ENCODE measurements around the gene LPCAT1.

Gene LPCAT1

DNA sequence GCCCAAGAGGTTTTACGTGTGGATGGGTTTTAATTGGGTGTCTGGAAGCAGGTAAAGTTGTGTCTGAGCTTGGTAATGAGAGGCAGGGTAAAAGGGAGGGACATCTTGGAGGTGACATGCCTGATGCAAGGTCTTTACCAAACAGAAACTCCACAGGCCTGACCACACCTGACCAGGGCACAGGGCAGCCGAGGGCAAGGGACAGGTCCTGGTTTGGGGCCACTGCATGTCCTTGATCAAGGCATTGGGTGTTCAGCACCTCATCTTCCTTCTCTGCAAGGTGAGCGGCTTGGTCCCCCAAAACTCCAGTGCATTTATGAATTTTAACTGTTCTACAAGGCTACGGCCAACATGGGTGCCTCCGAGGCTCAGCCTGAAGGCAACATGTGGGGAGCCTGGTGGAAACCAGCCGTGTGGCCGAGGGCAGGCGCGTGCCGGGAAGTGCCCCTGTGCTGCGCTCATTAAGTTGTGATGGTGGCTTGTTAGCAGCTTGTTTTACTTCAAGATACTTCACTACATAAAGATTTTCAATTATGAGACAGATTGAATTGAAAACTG, 30.7 kb upstream of the LPCAT1 start:
- no peak for DNase-seq (ENCODE audit: low read depth)

DNA sequence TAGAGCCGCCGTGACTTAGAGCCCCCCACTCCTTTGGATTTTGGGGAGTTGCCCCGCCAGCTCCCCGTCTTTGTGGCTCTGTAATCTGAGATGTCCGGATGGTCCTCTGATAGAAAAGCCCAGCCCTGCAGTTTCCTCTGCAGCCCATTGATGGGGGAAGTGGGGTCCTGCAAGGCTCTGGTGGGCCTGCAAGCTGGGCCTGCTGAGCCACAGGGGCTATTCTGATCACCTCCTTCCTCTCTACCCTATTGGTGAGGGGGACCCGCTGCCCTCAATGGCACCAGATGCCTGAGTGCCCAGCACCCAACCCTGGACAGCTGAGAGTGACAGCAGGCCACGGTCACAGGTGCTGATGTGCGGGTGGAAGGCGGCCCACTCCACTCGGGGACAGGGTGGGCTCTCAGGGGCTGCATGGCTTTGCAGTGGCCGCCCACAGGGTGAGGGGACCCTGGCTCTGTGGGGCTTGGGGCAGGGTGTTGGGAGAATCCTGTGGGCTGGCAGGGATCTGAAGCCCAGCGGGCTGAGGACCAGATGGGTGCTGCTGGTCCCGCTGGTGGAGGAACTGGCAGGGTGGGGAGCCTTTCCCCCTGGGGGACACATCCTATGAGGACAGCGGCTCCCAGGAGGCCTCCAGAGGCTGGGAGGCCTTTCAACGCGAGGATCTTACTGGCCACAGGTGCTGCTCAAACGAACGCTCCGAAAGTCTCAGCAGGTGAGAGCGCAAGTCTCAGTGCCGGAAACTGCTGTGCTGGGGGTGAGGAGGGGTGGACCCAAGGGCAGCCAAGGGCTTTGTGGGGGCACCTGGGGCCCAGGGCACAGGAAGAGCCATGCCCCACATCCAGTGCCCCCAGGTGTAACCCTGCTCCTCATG, 30.0 kb upstream of the LPCAT1 start:
- no peak for DNase-seq (ENCODE audit: low read depth)

DNA sequence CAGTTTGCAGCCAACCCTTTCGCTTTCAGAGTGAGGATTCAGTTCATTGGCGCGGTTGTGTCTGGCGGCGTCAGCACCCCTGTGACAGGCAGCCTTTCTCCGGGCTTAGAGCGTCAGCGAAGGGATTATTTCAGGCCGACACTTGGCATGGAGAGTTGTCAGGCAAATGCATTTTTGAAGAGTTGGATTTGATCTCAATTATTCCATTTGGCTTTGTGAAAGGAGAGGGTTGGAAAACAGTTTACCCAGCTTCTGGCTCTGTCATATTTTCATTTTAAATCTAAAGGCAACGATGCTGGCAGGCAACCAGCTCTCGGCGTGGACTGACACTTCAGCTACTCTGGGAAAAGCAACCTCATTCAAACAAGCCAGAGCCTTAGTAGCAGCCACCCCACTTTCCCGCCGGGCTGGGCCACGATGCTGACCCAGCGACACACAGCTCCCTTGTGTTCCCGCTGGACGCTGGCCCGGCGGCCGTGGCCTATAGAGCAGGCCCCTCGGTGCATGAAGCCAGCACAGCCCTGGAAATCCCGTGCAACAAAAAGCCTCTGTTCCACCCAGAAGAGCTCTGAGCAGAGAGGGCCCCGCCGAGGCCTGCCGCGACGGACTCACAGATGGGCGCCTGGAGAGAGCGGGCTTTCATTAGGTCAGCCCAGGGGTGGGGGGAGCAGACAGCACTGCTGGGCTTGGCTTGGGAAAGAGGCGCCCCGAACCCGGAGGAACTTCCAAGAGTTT, 28.9 kb upstream of the LPCAT1 start:
- no peak for DNase-seq (ENCODE audit: low read depth)

DNA sequence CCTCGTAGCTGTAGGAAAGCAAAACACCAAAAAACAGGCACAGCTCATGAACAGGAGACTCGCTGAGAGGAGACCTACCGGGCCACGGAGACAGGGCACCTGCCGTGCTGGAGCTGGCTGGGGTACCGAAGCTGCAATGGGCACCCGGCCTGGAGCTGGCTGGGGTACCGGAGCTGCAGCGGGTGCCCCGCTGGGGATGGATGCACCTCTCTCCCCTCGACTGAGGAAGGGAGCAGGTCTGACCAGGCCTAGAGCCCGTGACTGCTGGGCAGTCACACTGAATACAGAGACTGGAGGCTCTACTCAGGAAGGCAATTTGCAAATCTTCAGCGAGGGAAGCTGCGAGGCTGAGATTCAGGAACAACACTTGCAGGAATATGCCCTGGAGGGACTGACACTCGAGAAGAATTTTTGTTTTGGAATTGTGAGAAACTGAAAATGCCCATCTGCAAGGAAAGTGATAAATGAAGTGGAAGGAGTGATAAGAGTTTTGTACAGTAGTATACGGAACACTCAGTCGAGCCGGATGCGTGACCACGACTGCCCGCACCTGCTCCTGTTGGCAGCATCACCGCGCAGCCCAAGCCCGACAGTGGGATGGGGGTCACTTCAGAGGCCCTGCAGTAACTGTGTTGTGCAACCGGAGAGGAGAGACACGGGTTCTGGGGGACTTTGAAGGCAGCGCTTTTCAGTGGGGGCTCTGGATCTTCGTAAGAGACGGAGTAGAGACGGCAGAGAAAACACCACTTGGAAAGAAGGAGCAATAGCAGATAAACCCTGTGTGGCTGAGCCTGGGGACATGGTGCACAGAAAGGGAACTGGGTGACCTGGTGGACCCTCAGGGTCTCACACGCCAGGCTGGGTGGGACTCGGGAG, 27.9 kb upstream of the LPCAT1 start:
- DNase-seq (ENCODE audit: low read depth): no peak

DNA sequence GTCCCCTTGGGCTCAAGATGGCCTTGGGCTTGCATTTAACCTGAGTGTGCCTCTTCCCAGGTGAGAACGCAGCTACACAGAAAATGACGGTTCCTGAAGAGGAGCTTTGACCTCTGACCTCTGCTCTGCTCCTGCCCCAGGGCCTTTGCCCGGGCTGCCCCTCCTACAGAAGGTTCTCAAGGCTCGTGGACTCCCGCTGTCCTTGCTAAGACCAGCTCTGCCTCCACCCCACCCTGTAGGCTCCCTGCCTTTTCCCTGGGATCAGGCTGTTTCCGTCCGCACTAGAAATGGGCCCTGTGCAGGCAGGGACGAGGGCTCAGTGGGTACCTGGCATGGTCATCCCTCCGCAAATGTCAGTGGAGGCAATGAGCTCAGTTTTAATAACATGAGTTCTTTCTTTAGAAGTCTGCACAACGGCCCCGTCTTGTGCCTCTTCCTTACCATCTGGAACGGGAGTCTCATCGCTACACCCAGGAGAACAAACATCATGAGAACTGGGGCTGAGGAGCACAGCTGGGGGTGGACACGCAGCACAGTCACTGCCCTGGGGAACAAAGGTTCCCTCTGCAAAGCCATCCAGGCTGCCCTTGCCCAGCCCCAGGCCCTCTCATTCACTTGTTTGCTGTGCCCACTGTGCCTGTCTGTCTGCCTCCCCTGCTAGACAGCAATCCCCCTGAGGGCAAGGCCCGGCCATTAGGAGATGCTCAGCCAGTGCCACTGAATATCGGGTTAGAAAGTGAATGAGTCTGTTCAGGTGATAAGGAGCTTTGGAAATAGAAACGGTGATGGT, 26.7 kb upstream of the LPCAT1 start:
- DNase-seq (ENCODE audit: low read depth): no peak

DNA sequence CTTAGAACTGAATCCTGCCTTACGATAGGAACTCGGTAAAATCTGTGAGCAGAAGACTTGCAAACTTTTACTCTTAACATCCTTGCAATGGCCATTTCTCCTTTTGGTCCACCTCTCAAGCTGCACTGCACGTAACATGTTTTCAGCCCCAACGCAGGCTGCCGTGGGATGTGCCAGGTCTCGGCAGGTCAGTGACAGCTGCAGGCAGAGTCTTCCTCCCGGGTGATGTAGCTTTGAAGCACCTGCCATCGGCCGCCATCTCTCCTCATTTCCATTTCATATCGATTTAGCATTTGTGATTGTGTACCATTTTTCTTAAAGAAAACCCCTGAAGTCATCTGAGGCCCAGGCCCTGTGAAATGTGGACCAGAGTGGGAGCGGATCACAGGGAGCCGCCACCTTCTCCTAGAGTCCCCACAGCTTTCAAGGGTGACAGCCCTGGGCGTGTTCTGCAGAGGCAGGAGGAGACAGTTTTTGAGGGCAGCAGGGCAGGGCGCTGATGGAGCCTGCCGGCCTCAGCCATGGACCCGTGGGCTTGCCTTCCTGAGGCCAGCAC, 25.8 kb upstream of the LPCAT1 start:
- no peak for DNase-seq (ENCODE audit: low read depth)

DNA sequence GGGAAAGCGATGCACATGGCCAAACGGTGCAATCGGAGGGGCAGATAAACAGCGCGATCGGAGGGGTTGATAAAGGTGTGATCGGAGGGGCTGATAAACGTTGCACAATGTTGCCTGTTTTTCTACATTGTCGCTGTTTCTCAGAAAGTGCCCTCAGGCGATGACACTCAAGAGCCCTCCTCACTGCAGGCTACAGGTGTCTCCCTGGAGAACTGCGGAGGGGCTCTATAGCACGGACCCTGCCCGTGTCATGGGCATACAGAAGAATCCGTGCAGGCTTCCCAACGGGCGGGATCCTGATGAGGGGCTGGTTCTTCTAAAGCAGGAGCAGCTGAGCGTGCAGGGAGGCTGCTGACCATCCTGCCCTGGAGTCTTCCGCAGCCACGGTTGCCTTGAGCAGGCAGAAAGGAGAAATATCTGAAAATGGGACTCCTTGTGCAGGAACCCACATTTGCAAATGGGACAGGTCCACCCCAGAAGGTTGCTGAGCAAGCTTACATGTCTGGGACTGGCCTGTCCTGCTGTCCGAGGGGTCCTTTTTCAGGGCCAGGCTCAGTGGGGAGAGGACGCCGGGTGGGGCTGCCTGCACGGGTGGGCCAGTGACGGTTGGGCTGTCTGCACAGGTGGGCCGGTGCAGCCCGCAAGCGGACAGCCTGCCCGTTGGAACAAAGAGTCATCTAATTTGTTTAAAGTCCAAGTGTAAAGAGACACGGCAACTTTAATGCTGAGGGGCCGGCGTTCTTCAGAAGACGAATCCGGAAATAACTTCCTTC, 25.1 kb upstream of the LPCAT1 start:
- no peak for DNase-seq (ENCODE audit: low read depth)

DNA sequence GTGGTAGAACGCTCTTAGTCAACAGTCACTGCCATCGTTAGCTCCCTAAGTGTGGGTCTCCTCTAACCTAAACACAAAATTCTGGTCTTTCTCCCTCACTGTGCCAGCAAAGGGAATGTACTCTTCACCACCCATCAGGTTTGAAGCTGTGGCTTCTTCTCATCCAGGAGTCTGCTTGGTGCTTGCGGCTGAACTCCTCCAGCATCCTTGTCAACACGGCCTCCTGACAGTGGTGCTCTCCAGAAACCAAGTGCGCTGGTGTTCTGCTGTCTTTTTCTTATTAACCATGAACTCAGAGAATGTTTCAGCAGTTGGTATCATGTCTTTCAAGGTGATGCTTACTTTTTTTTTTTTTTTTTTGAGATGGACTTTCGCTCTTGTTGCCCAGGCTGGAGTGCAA, 23.9 kb upstream of the LPCAT1 start:
- no peak for DNase-seq (ENCODE audit: low read depth)

DNA sequence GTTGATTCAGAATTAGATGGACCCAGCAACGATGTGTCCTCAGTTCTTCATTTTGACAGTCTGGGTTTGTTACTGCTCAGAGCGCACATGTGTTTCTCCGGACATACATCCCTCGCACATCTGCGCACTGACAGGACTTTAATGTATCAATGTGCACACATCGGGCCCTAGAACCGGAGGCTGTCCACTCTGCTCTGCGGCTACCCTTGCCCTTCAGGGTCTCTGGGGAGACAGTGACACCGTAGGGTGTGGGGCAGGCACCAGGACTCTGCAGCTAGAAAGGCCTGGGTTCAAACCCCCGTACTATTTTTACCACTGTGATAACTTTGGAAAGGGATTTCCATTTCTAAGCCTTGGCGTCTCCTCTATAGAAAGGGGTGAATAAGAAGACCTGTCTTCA, 23.5 kb upstream of the LPCAT1 start:
- DNase-seq (ENCODE audit: low read depth): no peak

DNA sequence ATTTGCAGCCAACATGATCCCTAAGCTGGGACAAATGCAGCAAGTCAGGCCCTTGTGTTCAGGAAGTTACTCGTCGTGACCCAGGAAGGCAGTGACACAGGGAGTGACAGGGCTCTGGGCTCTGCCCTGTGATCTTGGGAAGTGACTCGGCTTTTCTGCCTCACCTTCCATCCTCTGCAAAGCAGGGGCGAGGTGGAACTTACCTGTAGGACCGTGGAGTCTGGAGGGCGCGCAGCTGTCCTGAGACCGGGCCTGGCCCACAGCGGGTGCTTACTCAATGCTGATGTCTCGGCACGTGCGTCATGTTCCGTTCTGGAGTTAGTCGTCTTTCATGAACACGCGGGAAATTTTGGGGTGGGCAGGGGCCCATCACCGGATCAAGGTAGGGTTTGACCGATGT, 22.8 kb upstream of the LPCAT1 start:
- DNase-seq (ENCODE audit: low read depth): no peak

DNA sequence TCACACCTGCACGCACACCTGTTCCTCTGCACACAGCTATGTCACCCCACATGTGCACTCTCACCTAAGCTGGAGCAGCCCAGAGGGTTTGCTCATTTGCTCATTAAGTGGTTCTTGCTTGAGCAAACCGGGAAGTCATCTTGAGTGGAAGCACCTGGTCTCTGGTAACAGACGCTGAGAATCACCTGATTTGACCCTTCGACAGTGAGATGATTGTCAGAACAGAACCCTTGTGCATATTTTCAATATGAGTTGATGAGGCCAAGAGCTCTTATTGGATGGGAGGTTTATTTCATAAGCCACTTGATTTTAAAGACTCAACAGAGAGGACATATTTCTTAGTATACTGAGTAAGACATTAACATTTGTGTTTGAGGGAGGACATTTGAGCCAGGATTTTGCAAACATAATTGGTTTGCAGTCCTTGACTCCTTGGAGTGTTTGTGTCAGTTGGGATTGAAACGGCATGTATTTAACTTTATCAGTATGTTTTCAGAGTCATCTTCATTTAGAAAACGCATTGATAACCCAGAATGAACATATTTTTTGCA, 22.1 kb upstream of the LPCAT1 start:
- DNase-seq (ENCODE audit: low read depth): no peak

DNA sequence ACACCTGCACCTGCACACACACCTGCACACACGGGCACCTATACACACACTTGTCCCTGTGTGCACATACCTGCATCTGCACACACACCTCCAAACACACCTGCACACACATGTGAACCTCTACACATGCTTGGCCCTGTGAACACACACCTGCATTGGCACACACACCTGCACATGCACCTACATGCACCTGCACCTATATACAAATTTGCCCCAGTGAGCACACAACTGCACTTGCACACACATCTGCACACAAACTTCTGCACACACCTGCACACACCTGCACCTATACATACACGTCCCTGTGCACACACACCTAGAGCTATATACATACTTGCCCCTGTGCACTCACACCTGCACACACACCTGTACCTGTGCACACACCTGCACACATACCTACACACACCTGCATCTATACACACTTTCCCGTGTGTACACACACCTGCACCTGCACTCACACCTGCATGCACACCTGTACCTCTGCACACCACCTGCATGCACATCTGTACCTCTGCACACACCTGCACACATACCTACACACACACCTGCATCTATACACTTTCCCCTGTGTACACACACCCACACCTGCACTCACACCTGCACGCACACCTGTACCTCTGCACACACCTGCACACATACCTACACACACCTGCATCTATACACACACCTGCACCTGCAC, 21.5 kb upstream of the LPCAT1 start:
- no peak for DNase-seq (ENCODE audit: low read depth)

DNA sequence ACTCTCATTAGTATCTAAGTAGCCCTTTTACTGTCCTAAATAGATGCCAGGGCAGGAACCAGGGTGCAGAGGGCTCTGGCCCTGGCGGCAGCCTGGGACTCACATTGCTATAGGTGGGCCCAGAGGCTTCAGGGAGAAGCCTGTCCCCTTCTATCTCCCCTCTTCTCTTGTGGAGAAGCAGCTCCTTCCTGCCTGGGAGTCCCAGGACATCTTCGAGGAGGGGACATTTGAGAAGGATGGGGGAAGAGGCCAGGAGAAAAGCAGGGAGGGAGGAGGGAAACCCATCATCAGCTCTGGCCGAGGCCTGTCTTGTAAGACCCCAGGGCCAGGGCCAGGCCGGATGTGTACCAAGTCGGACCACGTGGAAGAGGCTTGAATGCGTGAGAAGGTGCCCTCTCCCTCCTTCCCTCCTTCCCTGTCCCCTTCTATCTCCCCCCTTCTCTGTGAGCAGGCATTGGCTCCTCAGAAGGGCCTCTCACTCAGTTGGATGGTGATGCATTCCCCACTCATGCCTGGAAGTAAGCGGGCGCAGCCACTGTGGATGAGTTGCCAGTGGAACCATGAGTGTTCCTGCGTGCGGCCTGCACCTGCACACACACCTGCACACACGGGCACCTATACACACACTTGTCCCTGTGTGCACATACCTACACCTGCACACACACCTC, 20.7 kb upstream of the LPCAT1 start:
- no peak for DNase-seq (ENCODE audit: low read depth)

DNA sequence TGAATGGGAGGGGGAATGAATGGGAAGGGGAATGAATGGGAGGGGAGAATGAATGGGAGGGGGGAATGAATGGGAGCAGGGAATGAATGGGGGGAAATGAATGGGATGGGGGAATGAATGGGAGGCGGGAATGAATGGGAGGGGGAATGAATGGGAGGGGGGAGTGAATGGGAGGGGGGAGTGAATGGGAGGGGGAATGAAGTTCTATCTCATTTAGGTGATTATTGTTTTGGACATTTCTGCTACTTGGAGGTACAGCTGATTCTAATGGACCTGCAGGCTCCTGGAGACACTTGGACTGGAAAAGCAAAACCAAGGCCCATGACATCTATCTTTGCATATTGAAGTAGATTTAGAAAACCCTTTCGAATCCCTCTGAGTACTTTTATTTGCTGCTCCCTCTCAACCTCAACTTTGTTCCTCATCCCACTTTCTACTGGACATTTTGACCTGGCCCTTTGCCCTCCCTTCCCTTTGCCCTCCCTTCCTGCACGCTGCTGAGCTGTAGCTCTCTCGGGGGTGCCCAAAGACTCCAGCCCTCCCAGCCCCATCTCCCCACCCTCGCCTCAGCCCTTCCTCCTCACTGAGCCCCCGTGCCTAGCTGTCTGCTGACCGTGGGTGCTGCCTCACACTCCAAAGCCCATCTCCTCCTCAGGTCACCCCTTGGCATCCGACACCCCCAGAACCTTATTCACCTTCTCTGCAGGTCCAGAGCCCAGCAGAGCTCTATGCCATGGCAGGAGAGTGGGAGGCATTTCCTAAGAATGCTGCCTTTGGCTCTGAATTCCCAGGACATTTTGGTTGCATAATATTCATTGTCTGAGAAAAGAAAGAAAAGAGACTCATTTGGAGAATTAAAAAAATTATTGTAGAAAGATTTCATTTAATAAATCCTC, 19.9 kb upstream of the LPCAT1 start:
- no peak for DNase-seq (ENCODE audit: low read depth)

DNA sequence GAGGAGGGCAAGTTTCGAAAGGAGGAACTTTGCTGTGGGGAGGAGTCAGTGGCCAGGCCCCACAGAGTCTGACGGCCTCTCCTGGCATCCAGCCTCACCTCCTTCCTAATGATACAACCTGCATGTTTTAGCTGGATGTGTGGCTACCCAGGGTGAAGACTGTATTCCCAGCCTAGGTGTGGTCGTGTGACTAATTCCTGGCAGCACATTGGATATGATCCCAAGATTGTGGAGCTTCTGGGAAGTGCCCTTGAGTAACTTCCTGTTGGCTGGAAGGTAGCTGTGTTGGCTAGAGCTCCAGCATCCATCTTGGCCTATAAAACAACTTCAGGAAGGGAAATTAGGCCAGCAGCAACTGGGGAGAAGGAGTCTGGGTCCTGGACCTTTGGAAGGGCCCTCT, 19.0 kb upstream of the LPCAT1 start:
- no peak for DNase-seq (ENCODE audit: low read depth)

DNA sequence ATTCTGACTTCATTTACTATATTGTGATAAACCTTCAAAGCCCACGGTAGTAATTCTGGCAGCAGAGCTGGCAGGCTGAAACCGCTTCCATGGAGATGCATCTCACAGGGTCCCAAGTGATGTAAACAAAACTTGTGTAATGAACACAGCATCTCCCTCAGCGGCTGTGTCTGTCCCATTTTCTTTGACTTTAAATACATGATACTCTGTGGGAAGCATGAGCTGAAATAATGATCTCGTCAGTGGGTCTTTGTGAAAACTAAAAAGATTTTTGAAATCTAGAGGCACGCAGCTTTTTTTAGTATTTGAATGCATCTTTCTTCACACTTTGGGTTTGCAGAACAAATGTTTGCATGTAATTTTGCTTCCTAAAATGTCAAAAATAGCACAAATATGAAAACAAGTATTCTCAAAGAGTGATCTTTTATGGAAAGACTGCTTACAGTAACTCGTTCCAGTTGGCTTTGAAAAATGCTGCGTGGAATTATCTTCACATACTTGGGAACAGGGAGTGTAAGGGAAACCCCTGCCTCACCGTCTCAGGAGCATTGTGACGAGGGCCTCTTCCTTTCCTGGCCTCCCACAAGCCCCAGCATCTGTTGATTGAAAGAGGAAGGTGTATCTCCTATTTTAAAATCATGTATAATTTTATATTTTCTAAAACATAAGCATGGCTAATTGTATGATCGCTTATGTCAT, 18.1 kb upstream of the LPCAT1 start:
- no peak for DNase-seq (ENCODE audit: low read depth)

Data from stimulated activated CD8-positive, alpha-beta memory T cell treated with anti-CD3 and anti-CD28 coated beads, Interleukin-4, amount 100 ng/mL, for 24 hours (primary cell).